ENCODE measurements around the gene RFK.

RFK gene

DNA sequence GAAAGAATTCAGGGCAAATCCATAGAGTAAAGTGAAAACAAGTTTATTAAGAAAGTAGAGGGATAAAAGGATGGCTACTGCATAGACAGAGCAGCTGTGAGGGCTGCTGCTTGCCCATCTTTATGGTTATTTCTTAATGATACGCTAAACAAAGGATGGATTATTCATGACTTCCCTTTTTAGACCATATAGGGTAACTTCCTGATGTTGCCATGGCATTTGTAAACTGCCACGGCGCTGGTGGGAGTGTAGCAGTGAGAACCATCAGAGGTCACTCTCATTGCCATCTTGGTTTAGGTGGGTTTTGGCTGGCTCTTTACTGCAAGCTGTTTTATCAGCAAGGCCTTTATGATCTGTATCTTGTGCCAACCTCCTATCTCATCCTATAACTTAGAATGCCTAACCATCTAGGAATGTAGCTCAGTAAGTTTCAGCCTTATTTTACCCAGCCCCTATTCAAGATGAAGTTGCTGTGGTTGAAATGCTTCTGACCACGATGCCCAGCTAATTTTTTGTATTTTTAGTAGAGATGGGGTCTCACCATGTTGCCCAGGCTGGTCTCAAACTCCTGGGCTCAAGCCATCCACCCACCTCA lies 42.1 kb downstream of the RFK start:
- H3K4me3 ChIP-seq (ENCODE audit: insufficient read length, low read depth), result no peak overlapping the region
- H3K9me3 ChIP-seq (ENCODE audit: insufficient read depth, low read length), result no peaks in the 10 kb centered on the region
- H3K36me3 ChIP-seq (ENCODE audit: insufficient read depth, insufficient read length, low read length), result no peaks in the 10 kb centered on the region
- H3K9ac ChIP-seq (ENCODE audit: insufficient read length, low read depth), result no peak overlapping the region
- H3K4me1 ChIP-seq (ENCODE audit: insufficient read depth, insufficient read length), result no peaks in the 10 kb centered on the region
- no peaks in the 10 kb centered on the region for H3K27me3 ChIP-seq (ENCODE audit: insufficient read depth, insufficient read length)
- no peak for DNase-seq (ENCODE audit: low read depth, low spot score)
- TF ChIP-seq YY1 (IDR thresholded peaks at IDR 0.05; ENCODE audit: insufficient read depth, insufficient read length), result no peak

DNA sequence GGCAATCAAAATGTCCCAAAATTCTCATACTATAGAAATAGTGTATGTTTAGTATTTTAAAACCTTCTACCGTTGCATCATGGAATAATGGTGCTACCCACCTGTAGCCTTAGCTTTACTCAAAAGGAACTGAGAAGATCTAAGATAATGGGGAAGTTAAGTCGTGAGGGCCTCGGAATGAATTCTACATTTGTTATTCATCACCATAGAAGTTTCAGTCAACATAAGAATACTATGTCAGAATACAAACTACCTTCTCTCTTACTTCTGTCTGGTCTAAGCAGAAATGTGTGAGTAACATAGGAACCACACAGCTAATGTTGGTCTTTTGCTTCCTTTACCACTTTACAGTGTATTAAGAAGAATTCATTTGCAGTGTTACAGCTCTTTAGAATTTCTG lies 43.2 kb downstream of the RFK start:
- Histone ChIP-seq H3K9ac (ENCODE audit: insufficient read length, low read depth) (no peak overlapping the region), H3K4me1 (ENCODE audit: insufficient read depth, insufficient read length) (no peaks in the 10 kb centered on the region), H3K9me3 (ENCODE audit: insufficient read depth, low read length) (no peaks in the 10 kb centered on the region), H3K36me3 (ENCODE audit: insufficient read depth, insufficient read length, low read length) (no peaks in the 10 kb centered on the region), H3K27me3 (ENCODE audit: insufficient read depth, insufficient read length) (no peaks in the 10 kb centered on the region), H3K4me3 (ENCODE audit: insufficient read length, low read depth) (no peak overlapping the region)
- no peak for DNase-seq (ENCODE audit: low read depth, low spot score)
- TF ChIP-seq YY1 (IDR thresholded peaks at IDR 0.05; ENCODE audit: insufficient read depth, insufficient read length) (no peak), SUZ12 (IDR thresholded peaks at IDR 0.05; ENCODE audit: extremely low read depth, insufficient read depth, insufficient read length) (no peak), ZNF274 (IDR thresholded peaks at IDR 0.05; ENCODE audit: low read depth, low read length) (no peak)

DNA sequence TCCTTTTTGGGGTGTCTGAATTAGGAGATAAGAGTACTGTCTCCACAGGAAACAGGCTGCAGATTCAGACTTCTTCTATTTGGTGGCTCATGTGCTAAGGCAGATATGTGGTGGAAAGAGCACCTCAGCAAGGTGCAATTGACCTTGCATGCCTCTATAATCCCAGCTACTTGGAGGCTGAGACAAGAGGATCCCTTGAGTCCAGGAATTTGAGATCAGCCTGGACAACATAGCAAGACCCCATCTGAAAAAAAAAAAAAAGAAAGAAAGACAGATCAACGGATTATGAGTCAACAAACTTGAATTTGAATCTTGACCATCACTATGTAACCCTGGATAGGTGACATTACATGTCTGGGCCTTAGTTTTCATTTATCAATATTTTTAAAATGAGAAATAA lies 44.4 kb downstream of the RFK start:
- H3K27me3 ChIP-seq (ENCODE audit: insufficient read depth, insufficient read length), result no peaks in the 10 kb centered on the region
- H3K4me1 ChIP-seq (ENCODE audit: insufficient read depth, insufficient read length), result no peaks in the 10 kb centered on the region
- TF ChIP-seq ZNF274 (IDR thresholded peaks at IDR 0.05; ENCODE audit: low read depth, low read length), result no peak
- TF ChIP-seq SUZ12 (IDR thresholded peaks at IDR 0.05; ENCODE audit: extremely low read depth, insufficient read depth, insufficient read length), result no peak
- no peak for TF ChIP-seq YY1 (IDR thresholded peaks at IDR 0.05; ENCODE audit: insufficient read depth, insufficient read length)
- no peak overlapping the region for H3K9ac ChIP-seq (ENCODE audit: insufficient read length, low read depth)
- H3K4me3 ChIP-seq (ENCODE audit: insufficient read length, low read depth), result no peak overlapping the region
- no peaks in the 10 kb centered on the region for H3K36me3 ChIP-seq (ENCODE audit: insufficient read depth, insufficient read length, low read length)
- H3K9me3 ChIP-seq (ENCODE audit: insufficient read depth, low read length), result no peaks in the 10 kb centered on the region
- no peak for DNase-seq (ENCODE audit: low read depth, low spot score)

DNA sequence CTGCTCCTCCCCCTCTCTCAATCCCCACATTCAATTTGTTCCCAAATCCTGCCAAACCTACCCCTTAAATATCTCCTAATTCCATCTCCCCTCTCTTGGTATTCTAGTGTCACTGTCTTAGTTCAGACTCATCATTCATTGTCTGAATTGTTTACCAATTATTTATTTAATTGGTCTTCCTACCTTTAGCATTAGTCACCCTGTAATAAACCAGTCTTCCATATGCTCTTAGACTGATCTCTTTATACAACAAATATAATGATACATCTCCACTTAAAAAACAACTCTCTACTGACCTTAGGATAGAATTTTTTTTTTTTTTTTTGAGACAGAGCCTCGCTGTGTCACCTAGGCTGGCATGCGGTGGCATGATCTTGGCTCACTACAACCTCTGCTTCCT lies 51.4 kb downstream of the RFK start:
- no peaks in the 10 kb centered on the region for H3K36me3 ChIP-seq (ENCODE audit: insufficient read depth, insufficient read length, low read length)
- TF ChIP-seq ZNF274 (IDR thresholded peaks at IDR 0.05; ENCODE audit: low read depth, low read length), result no peak
- TF ChIP-seq SUZ12 (IDR thresholded peaks at IDR 0.05; ENCODE audit: extremely low read depth, insufficient read depth, insufficient read length), result no peak
- no peak for TF ChIP-seq YY1 (IDR thresholded peaks at IDR 0.05; ENCODE audit: insufficient read depth, insufficient read length)
- H3K9me3 ChIP-seq (ENCODE audit: insufficient read depth, low read length), result no peaks in the 10 kb centered on the region
- no peak overlapping the region for H3K4me3 ChIP-seq (ENCODE audit: insufficient read length, low read depth)
- no peak for DNase-seq (ENCODE audit: low read depth, low spot score)
- H3K4me1 ChIP-seq (ENCODE audit: insufficient read depth, insufficient read length), result no peaks in the 10 kb centered on the region
- H3K9ac ChIP-seq (ENCODE audit: insufficient read length, low read depth), result no peak overlapping the region
- H3K27me3 ChIP-seq (ENCODE audit: insufficient read depth, insufficient read length), result no peaks in the 10 kb centered on the region

DNA sequence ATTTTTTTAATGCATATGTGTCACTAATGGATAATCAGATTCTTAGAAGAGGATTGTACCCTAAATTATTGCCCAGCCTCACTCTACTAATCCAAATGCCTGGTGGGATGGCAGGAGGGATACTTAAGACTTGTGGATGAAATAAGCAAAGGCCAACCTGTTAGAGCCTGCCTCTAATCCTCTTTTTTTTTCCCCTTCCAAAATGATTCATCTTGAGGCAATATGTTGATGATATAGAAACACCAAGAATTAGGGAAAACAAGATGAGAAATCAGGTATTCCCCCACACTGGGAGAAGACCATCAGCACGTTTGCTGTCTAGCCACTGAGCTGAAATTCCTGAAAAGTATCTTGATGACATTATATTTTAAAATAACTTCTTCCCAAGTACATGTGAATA lies 52.0 kb downstream of the RFK start:
- no peaks in the 10 kb centered on the region for H3K27me3 ChIP-seq (ENCODE audit: insufficient read depth, insufficient read length)
- DNase-seq (ENCODE audit: low read depth, low spot score), result no peak
- H3K9ac ChIP-seq (ENCODE audit: insufficient read length, low read depth), result no peak overlapping the region
- TF ChIP-seq ZNF274 (IDR thresholded peaks at IDR 0.05; ENCODE audit: low read depth, low read length) (no peak), SUZ12 (IDR thresholded peaks at IDR 0.05; ENCODE audit: extremely low read depth, insufficient read depth, insufficient read length) (no peak), YY1 (IDR thresholded peaks at IDR 0.05; ENCODE audit: insufficient read depth, insufficient read length) (no peak)
- H3K4me1 ChIP-seq (ENCODE audit: insufficient read depth, insufficient read length), result no peaks in the 10 kb centered on the region
- no peaks in the 10 kb centered on the region for H3K9me3 ChIP-seq (ENCODE audit: insufficient read depth, low read length)
- no peak overlapping the region for H3K4me3 ChIP-seq (ENCODE audit: insufficient read length, low read depth)
- no peaks in the 10 kb centered on the region for H3K36me3 ChIP-seq (ENCODE audit: insufficient read depth, insufficient read length, low read length)

DNA sequence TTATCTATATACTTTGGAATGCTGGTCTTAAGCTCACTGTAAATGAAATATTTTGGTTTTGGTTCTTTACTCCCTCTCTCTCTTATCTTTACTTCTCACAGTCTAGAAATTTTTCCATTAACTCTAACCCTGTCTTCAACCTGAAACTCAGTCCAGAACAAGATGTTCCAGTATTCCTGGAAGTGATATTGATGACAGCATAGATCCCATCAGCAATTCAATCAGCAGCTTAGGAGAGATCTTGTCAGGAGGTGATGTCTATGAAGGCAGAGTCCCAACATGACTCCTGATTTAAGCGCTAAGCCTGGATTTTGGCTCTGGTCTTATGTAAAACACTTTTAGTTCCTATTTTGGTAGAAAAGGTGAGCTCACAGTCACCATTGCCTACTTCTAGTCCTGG lies 52.6 kb downstream of the RFK start:
- Histone ChIP-seq H3K4me3 (ENCODE audit: insufficient read length, low read depth) (no peak overlapping the region), H3K9me3 (ENCODE audit: insufficient read depth, low read length) (no peaks in the 10 kb centered on the region), H3K27me3 (ENCODE audit: insufficient read depth, insufficient read length) (no peaks in the 10 kb centered on the region), H3K9ac (ENCODE audit: insufficient read length, low read depth) (no peak overlapping the region), H3K4me1 (ENCODE audit: insufficient read depth, insufficient read length) (no peaks in the 10 kb centered on the region), H3K36me3 (ENCODE audit: insufficient read depth, insufficient read length, low read length) (no peaks in the 10 kb centered on the region)
- TF ChIP-seq SUZ12 (IDR thresholded peaks at IDR 0.05; ENCODE audit: extremely low read depth, insufficient read depth, insufficient read length) (no peak), ZNF274 (IDR thresholded peaks at IDR 0.05; ENCODE audit: low read depth, low read length) (no peak), YY1 (IDR thresholded peaks at IDR 0.05; ENCODE audit: insufficient read depth, insufficient read length) (no peak)
- DNase-seq (ENCODE audit: low read depth, low spot score), result no peak

DNA sequence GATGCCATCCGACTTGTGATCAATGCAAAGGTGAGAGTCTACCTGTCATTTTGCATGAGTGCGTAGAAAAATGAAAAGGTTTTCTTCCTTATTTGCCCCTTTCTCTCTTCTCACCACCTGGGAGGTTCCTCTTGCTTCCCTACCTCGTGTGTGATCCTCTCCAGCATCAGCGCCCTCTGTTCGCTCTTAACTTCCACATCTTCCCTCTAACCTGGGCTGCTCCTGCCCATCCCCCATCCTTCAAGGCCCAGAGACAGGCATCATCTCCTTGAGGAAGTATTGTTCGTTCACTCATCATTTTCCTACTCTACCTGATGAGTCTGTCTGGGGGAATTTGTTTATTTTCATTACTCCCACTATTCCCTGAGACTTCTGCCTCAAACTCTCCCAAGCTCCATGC lies 55.8 kb downstream of the RFK start:
- Histone ChIP-seq H3K36me3 (ENCODE audit: insufficient read depth, insufficient read length, low read length) (no peaks in the 10 kb centered on the region), H3K27me3 (ENCODE audit: insufficient read depth, insufficient read length) (no peaks in the 10 kb centered on the region), H3K4me3 (ENCODE audit: insufficient read length, low read depth) (no peak overlapping the region), H3K9me3 (ENCODE audit: insufficient read depth, low read length) (no peaks in the 10 kb centered on the region), H3K9ac (ENCODE audit: insufficient read length, low read depth) (no peak overlapping the region), H3K4me1 (ENCODE audit: insufficient read depth, insufficient read length) (no peaks in the 10 kb centered on the region)
- TF ChIP-seq ZNF274 (IDR thresholded peaks at IDR 0.05; ENCODE audit: low read depth, low read length) (no peak), YY1 (IDR thresholded peaks at IDR 0.05; ENCODE audit: insufficient read depth, insufficient read length) (no peak), SUZ12 (IDR thresholded peaks at IDR 0.05; ENCODE audit: extremely low read depth, insufficient read depth, insufficient read length) (no peak)
- DNase-seq (ENCODE audit: low read depth, low spot score), result no peak

DNA sequence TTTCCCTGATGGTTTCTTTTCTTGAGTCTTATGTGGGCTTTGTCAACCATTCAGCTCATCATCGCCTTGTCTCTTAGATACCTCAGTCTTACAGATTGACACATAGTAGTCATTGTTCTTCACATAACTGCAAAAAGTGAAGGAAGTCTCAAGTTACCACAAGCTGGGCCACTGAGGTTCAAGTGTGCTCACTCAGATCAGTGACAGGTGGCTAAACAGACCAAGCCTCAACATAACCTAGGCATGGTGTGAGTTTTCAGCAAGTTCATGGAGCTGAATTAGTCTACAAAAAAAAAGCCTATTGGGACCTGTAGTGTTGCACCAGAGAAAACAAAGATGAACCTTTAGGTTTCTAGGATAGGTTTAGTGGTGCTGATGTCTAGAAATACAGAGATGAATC lies 58.2 kb downstream of the RFK start:
- no peak for DNase-seq (ENCODE audit: low read depth, low spot score)
- no peaks in the 10 kb centered on the region for H3K27me3 ChIP-seq (ENCODE audit: insufficient read depth, insufficient read length)

More for the DNA sequence above, 58.2 kb downstream of the RFK start:
- H3K36me3 ChIP-seq (ENCODE audit: insufficient read depth, insufficient read length, low read length), result no peaks in the 10 kb centered on the region
- H3K4me1 ChIP-seq (ENCODE audit: insufficient read depth, insufficient read length), result no peaks in the 10 kb centered on the region
- H3K9ac ChIP-seq (ENCODE audit: insufficient read length, low read depth), result no peak overlapping the region
- H3K9me3 ChIP-seq (ENCODE audit: insufficient read depth, low read length), result no peaks in the 10 kb centered on the region
- H3K4me3 ChIP-seq (ENCODE audit: insufficient read length, low read depth), result no peak overlapping the region
- no peak for TF ChIP-seq SUZ12 (IDR thresholded peaks at IDR 0.05; ENCODE audit: extremely low read depth, insufficient read depth, insufficient read length)
- TF ChIP-seq ZNF274 (IDR thresholded peaks at IDR 0.05; ENCODE audit: low read depth, low read length), result no peak
- no peak for TF ChIP-seq YY1 (IDR thresholded peaks at IDR 0.05; ENCODE audit: insufficient read depth, insufficient read length)

All from NT2/D1 (cell line).